WTC11 (cell line): ENCODE data around the gene NTPCR. TPM values are rescaled to one million over a fixed set of nuclear protein-coding genes. Genes with fewer than 3 reads are reported as not detected.

Experiments used
- ATF2 ChIP-seq: sonication (generic); formaldehyde crosslinking; IDR thresholded peaks from 2 replicates; pipeline ENCODE4 v1.8.1; 2022; ENCODE audit warnings: low read depth, missing genetic modification reagents, borderline replicate concordance
- FOXJ3 ChIP-seq: sonication (generic); formaldehyde crosslinking; IDR thresholded peaks from 2 replicates; pipeline ENCODE4 v1.9.0; 2021; ENCODE audit warnings: missing genetic modification reagents, mild to moderate bottlenecking, borderline replicate concordance
- HMGXB4 ChIP-seq: sonication (generic); formaldehyde crosslinking; IDR thresholded peaks from 2 replicates; pipeline ENCODE4 v1.8.1; 2023; ENCODE audit warnings: mild to moderate bottlenecking, moderate library complexity, missing genetic modification reagents
- KAT7 ChIP-seq: sonication (generic); formaldehyde crosslinking; IDR thresholded peaks from 2 replicates; pipeline ENCODE4 v1.8.1; 2023; ENCODE audit warnings: missing genetic modification reagents, mild to moderate bottlenecking, borderline replicate concordance
- STAT6 ChIP-seq: sonication (generic); formaldehyde crosslinking; conservative IDR thresholded peaks from 2 replicates; pipeline ENCODE4 v1.8.1; 2023; ENCODE audit warnings: mild to moderate bottlenecking, low read depth, missing genetic modification reagents, moderate library complexity
- TEAD4 ChIP-seq: sonication (generic); formaldehyde crosslinking; IDR thresholded peaks from 2 replicates; pipeline ENCODE4 v1.8.0; 2022; ENCODE audit warnings: mild to moderate bottlenecking, missing genetic modification reagents
- USF1 ChIP-seq: sonication (generic); formaldehyde crosslinking; IDR thresholded peaks from 2 replicates; pipeline ENCODE4 v1.8.0; 2022; ENCODE audit warnings: mild to moderate bottlenecking, missing genetic modification reagents
- total RNA-seq: library from RNA; stranded (reverse); gene quantifications from 3 replicates; pipeline ENCODE4 v1.2.3, GENCODE V29; 2021

Gene NTPCR
- total RNA-seq, 1 experiment from 2014 or later = 102 TPM

- TF ChIP-seq USF1 (no peak), FOXJ3 (CRISPR knock-in tag) (no peak), STAT6 (CRISPR knock-in tag) (no peak), KAT7 (CRISPR knock-in tag) (no peak), HMGXB4 (CRISPR knock-in tag) (no peak), TEAD4 (CRISPR knock-in tag) (no peak), ATF2 (CRISPR knock-in tag) (no peak)
- TF ChIP-seq, all 79 proteins: peak for 0
Measured at GRCh38 chr1:233033361-233033760, 83.0 kb downstream of the NTPCR start (continued).

Other genes with a start within 250 kb of the NTPCR start
- 2.5 to 3.0 TPM (median 2.7 TPM) in 3 replicates for gene MAP10, start 145.2 kb upstream of the NTPCR start, total RNA-seq